GM12892 (cell line): ENCODE measurements around the gene SIX2.

Source experiments
- POLR2A ChIP-seq: IDR thresholded peaks from 2 replicates; pipeline ENCODE4 v1.6.1; 2011; ENCODE audit warnings: low read depth, low read length, control low read depth
- POLR2AphosphoS5 ChIP-seq: IDR thresholded peaks from 2 replicates; pipeline ENCODE4 v1.6.1; 2011; ENCODE audit warnings: low read depth, low read length, control low read depth

DNA sequence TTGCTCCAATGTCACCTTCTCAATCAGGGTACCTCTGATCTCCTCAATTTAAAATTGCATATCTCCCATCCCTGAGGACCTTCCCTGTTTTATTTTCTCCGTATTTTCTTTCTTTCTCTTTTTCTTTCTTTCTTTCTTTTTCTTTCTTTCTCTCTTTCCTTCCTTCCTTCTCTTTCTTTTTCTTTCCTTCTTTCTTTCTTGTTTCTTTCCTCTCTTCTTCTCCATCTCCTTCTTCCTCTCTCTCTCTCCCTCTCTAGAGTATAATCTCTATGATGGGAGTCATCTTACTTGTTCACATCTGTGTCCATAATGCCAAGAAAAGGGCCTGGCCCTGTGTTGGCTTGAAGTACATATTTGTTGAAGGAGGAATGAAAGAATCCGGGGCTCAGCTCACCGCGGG lies 21.3 kb upstream of the SIX2 start:
- TF ChIP-seq POLR2A (no peak), POLR2AphosphoS5 (no peak)
